GM19452 (cell line): ENCODE measurements around the gene F5.

Experiments
- ATAC-seq: cut with Tn5 transposase; IDR thresholded peaks from one replicate; pipeline ENCODE4 v1.9.1; 2021; ENCODE audit not compliant: unreplicated experiment

F5 gene

GRCh38 chr1:169484101-169484500 lies 102.2 kb downstream of the F5 start:
- ATAC-seq: no peak

DNA sequence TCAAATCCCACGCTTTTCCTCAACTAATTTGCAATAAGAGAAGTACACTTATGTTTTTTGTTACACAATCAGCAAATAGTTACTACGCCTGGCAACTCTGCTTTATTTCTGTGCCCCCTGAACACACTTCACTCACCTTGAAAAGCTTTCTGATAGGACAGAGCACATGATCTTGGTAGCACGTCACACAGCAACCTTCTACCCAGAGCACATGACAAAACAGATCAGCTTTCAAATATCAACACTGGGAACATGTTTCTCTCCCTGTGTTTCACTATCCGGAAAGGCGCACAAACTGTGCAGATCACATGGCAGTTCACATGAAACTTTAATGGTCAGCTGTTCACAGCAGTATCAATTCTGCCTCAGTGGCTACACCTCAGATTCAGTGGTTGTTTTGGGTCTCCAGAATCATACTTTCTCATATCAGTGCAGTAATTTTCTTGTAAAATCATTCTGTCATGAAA lies 102.7 kb downstream of the F5 start:
- ATAC-seq: no peak

GRCh38 chr1:169479363-169480066 lies 106.8 kb downstream of the F5 start:
- ATAC-seq: no peak

GRCh38 chr1:169478094-169478672 lies 108.1 kb downstream of the F5 start:
- ATAC-seq: no peak

DNA sequence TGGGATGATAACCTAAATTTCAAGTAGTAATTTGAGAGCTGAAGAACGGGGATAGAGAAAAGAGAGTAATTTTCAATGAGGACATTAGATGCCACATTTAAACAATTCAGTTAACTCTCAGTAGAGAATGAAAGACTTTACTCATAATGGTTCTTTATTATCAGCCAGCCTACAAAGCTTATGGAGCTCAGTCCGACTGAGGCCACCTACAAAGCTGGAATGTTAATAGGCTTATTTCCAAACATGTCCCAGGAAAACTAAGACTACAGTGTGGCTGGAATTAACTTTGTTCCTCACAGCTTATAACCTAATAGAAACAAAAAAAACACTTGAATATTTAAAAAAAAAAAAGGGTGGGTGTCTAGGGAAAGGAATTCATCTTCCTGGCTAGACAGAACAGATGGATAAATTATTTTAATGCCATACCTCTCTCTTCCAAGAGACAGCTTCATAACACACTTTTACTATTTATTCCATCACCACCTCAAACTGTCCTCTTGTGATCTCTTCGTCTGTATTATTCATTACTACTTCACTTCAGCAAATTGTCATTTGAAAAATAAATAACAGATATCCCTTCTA lies 110.4 kb downstream of the F5 start:
- ATAC-seq: no peak

GRCh38 chr1:169474302-169474995 lies 111.8 kb downstream of the F5 start:
- ATAC-seq: no peak

DNA sequence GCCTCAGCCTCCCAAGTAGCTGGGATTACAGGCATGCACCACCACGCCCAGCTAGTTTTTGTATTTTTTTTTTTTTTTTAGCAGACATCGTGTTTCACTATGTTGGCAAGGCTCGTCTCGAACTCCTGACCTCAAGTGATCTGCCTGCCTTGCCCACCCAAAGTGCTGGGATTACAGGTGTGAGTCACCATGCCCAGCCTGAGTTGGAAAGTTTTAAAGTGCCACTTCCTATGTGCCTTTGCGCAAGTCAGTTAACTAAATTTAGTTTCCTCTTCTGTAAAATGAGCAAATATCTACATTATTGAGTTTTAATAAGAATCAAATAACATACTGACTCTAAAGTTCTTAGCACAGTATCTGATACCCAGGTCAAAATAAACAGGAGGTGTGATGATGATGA lies 112.9 kb downstream of the F5 start:
- no peak for ATAC-seq

DNA sequence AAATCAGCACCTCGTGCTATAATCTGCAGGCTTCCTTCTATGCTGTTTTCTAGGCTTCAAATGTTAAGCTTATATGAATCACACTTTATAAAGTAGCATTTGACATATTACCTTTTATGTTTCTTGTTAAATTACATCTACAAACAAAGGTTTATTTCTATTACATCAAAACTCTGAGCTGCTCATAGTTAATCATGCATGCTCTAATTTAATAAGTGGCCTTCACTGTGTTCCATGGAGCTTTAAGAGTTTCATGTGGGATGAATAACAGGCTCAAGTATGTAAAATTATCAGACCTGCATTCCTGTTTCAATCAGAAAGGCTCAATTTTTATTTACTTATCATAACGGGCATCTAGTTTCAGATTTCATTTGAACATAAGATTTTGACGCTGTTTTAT lies 113.5 kb downstream of the F5 start:
- ATAC-seq: no peak

GRCh38 chr1:169468982-169469381 lies 117.3 kb downstream of the F5 start:
- ATAC-seq: no peak

GRCh38 chr1:169466259-169467230 lies 119.7 kb downstream of the F5 start:
- no peak for ATAC-seq

- ATAC-seq: no peak
These were observed 121.0 kb downstream of the F5 start for GRCh38 chr1:169465281-169465680.
